AG09319 (cell line): Measurements from ENCODE around the gene DGKZ.
"Not testable (repeated sequence)": the region's sequence is repeated elsewhere in the genome, so short reads cannot be mapped to it uniquely, and the experiment has no call there.

ENCODE experiments used
- DNase-seq: peaks from one replicate; pipeline ENCODE4 v3.0.0-alpha.2; 2010; ENCODE audit warnings: low read depth; ENCODE audit errors: extremely low read depth
- CTCF ChIP-seq: IDR thresholded peaks from 2 replicates; pipeline ENCODE4 v1.5.1; 2011; ENCODE audit warnings: low read depth, mild to moderate bottlenecking, inconsistent platforms, low read length, moderate library complexity

The DGKZ gene

GRCh38 chr11:46346886-46347636 is at the start of gene DGKZ:
Gene DGKZ, plus strand, starts transcription at chr11:46347463. Its CDS starts 197 bp downstream, at chr11:46347660.
- DNase-seq = peak; percentile 54

DNA sequence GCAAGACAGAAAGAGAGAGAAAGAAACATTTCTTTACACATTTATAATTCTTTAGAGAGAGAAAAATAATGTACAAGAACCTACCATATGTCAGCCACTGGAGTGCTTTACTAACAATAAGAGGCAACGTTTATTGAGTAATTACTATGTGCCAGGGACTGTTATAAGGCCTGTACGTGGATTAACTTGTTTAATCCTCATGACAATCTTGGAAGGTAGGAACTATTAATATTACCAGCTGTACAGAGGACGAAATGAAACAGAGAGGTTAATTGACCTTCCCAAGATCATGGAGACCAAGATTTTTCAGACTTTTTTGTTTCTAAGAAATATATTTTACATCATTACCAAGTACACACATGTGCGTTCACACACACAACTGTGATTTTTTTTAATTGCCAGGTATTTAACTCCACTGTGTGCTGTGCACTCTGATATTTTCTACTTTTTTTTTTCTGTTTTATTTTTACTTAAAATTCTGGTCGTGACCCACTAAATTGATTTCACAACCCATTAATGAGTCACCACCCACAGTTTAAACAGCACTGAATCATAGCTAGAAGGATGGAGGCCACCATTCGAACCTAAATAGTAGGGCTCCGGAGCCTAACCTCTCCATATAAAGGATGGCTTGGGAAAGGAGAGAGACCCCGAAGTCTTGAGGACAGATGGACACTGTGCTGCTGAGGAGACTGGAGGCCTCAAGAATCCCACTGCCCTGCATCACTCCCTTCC is 48.4 kb upstream of the DGKZ start:
- TF ChIP-seq CTCF = no peak
- DNase-seq = no peak

More at GRCh38 chr11:46346886-46347636, at the start of gene DGKZ:
- peak; percentile 25 for TF ChIP-seq CTCF

DNA sequence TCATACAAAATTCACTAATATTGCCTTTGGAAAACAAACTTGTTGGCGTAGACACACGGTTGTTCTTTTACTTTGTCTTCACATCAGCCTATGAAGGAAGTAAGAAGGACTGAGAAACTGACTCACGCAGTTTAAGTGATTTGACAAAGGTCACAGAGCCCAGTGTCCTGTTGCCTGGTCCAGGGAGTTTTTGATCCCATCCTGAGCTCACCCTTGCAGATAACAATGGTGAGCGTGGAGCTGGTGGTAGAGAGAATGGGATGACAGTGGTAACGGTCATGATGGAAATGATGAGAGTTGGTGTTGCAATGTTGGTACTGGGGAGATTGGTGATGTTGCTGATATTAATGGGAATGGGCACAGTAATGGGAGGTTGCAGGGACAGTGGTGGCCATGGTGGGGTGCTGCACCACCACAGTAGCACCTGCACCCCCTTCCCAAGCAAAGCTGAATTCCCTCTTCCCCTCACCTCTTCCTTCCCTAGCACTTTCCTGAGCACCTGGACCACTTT is 47.8 kb upstream of the DGKZ start:
- TF ChIP-seq CTCF = no peak
- DNase-seq = no peak

GRCh38 chr11:46300270-46300669 is 47.0 kb upstream of the DGKZ start:
- no peak for DNase-seq
- TF ChIP-seq CTCF = no peak

GRCh38 chr11:46302866-46303265 is 44.4 kb upstream of the DGKZ start:
- no peak for TF ChIP-seq CTCF
- no peak for DNase-seq

DNA sequence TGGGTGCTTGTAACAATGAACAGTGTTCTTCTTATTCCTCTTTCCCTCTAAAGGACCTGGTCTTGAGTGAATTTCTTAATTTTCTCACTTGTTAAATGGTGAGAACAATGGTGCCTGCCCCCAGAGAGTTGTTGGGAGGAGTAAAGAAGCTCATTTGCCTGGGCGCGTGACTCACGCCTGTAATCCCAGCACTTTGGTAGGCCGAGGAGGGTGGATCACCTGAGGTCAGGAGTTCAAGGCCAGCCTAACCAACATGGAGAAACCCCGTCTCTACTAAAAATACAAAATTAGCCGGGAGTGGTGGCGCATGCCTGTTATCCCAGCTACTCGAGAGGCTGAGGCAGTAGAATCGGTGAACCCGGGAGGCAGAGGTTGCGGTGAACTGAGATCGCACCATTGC is 43.2 kb upstream of the DGKZ start:
- not testable (repeated sequence) for DNase-seq

GRCh38 chr11:46304605-46305179 is 42.6 kb upstream of the DGKZ start:
- DNase-seq = no peak
- TF ChIP-seq CTCF = no peak
